ENCODE data around the gene VAMP5. TPM values are rescaled to one million over a fixed set of nuclear protein-coding genes. Genes with fewer than 3 reads are reported as not detected.
A peak's percentile ranks its signal among the peaks of the same experiment; 100 is the strongest.
"Not testable (repeated sequence)": the region's sequence is repeated elsewhere in the genome, so short reads cannot be mapped to it uniquely, and the experiment has no call there.

Gene VAMP5
- 31.7 and 40.0 TPM in 2 replicates for total RNA-seq

GRCh38 chr2:85584354-85584856, at the start of gene VAMP5:
TSS of gene VAMP5 (plus strand) at chr2:85584431. CDS start at chr2:85584491, 60 bp downstream.
- Mint-ChIP-seq H3K36me3 (ENCODE audit: low read depth) (peaks cover 18% of the 10 kb centered on the region), H3K4me3 (peak within 1 kb of the TSS; percentile 88), H3K4me1 (ENCODE audit: low read depth) (peaks cover 50% of the 10 kb centered on the region), H3K27me3 (ENCODE audit: insufficient read depth) (no peaks in the 10 kb centered on the region), H3K27ac (peak within 1 kb of the TSS; percentile 94), H3K9me3 (no peaks in the 10 kb centered on the region)
- intact Hi-C loops (cut with micrococcal nuclease) = loop anchor here (1.0 to 2.0 kb wide), 3 partner anchors 18 to 166 kb away; partner anchors contain the start of genes MAT2A, SH2D6 and TMEM150A
- DNase-seq (ENCODE audit: low spot score) = no peak

- Mint-ChIP-seq H3K4me1 (ENCODE audit: low read depth) (peaks cover 21% of the 10 kb centered on the region), H3K36me3 (ENCODE audit: low read depth) (peaks cover 6% of the 10 kb centered on the region), H3K27me3 (ENCODE audit: insufficient read depth) (peaks cover 3% of the 10 kb centered on the region), H3K9me3 (no peaks in the 10 kb centered on the region), H3K4me3 (no peak overlapping the region), H3K27ac (no peak overlapping the region)
- DNase-seq (ENCODE audit: low spot score) = no peak
- intact Hi-C loops (cut with micrococcal nuclease) = loop anchor here (5.0 kb wide), 1 partner anchor 572 kb away; the partner anchor contains the start of genes POLR1A and PTCD3
Measured at GRCh38 chr2:85534881-85535280, 49.4 kb upstream of the VAMP5 start.

- Mint-ChIP-seq H3K36me3 (ENCODE audit: low read depth) (peaks cover 22% of the 10 kb centered on the region), H3K4me1 (ENCODE audit: low read depth) (peaks cover 35% of the 10 kb centered on the region), H3K4me3 (no peak overlapping the region), H3K9me3 (no peaks in the 10 kb centered on the region), H3K27me3 (ENCODE audit: insufficient read depth) (no peaks in the 10 kb centered on the region), H3K27ac (no peak overlapping the region)
- DNase-seq (ENCODE audit: low spot score) = no peak
- intact Hi-C loops (cut with micrococcal nuclease) = loop anchor here (5.0 kb wide), 1 partner anchor 571 kb away; the partner anchor contains the start of genes POLR1A and PTCD3
Measured at GRCh38 chr2:85536479-85536878, 47.8 kb upstream of the VAMP5 start.

- intact Hi-C loops (cut with micrococcal nuclease) = loop anchor here (1.0 to 5.0 kb wide), 5 partner anchors 47 to 569 kb away; partner anchors contain the start of genes ELMOD3, POLR1A, PTCD3 and RETSAT
- H3K4me3 Mint-ChIP-seq = peak overlapping the region; percentile 99
Measured at GRCh38 chr2:85537600-85538506, 46.4 kb upstream of the VAMP5 start.

GRCh38 chr2:85538507-85539360, 45.5 kb upstream of the VAMP5 start, which contains the start of gene MAT2A:
TSS of gene MAT2A (plus strand) at chr2:85539168. CDS start at chr2:85539288, 120 bp downstream.
- peak; percentile 88 for DNase-seq (ENCODE audit: low spot score)
- peaks cover 56% of the 10 kb centered on the region for H3K4me1 Mint-ChIP-seq (ENCODE audit: low read depth)
- intact Hi-C loops (cut with micrococcal nuclease) = loop anchor here (1.0 to 5.0 kb wide), 10 partner anchors 14 to 569 kb away; partner anchors contain the start of genes ELMOD3, GGCX, POLR1A and PTCD3
- H3K27me3 Mint-ChIP-seq (ENCODE audit: insufficient read depth) = no peaks in the 10 kb centered on the region
- peaks cover 45% of the 10 kb centered on the region for H3K36me3 Mint-ChIP-seq (ENCODE audit: low read depth)
- H3K27ac Mint-ChIP-seq = peak within 1 kb of the TSS; percentile 97
- H3K9me3 Mint-ChIP-seq = no peaks in the 10 kb centered on the region
- peak within 1 kb of the TSS; percentile 99 for H3K4me3 Mint-ChIP-seq

More at GRCh38 chr2:85537600-85538506, 46.4 kb upstream of the VAMP5 start:
- no peaks in the 10 kb centered on the region for H3K9me3 Mint-ChIP-seq
- DNase-seq (ENCODE audit: low spot score) = peak; percentile 8
- H3K4me1 Mint-ChIP-seq (ENCODE audit: low read depth) = peaks cover 49% of the 10 kb centered on the region
- H3K27me3 Mint-ChIP-seq (ENCODE audit: insufficient read depth) = no peaks in the 10 kb centered on the region
- peak overlapping the region; percentile 97 for H3K27ac Mint-ChIP-seq
- peaks cover 36% of the 10 kb centered on the region for H3K36me3 Mint-ChIP-seq (ENCODE audit: low read depth)

DNA sequence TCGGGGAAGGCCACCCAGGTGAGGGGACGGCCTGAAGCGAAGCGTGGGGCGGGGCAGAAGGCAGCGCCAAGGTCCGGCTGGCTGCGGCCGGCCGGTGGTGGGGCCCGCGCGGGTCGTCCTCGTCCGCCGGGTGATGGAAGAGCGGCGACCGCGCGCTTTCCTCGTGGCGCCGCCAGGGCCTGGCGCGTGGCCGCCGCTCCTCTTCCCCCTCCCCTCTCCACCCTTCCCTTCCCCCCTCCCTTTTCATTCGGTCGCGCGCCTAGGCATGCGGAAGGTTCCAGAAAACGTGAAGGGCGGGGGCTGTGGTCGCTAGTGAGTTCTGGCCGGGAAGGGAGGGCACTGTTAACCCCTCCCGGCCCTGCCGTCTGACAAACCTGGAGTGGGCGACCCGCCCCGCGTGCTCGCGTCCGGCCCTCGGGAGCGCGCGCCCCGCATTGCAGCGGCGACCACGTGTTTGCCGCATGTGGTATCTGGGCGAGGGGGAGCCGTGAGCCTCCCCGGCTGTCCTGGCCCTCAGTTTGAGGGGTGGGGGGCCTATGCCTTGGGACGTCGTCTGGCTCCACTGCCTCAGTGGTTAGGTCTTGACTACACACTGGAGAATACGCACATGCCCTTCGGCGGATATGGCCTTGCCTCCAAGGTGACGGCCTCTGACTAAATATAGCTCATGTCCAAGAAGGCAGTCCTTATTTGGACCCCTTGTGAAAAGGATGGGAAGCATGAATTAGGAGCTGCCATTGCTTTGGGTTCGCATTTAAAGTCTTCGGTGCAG, 44.7 kb upstream of the VAMP5 start:
- Mint-ChIP-seq H3K4me3 (peak overlapping the region; percentile 99), H3K27ac (peak overlapping the region; percentile 97), H3K27me3 (ENCODE audit: insufficient read depth) (no peaks in the 10 kb centered on the region), H3K4me1 (ENCODE audit: low read depth) (peaks cover 63% of the 10 kb centered on the region), H3K36me3 (ENCODE audit: low read depth) (peaks cover 52% of the 10 kb centered on the region), H3K9me3 (no peaks in the 10 kb centered on the region)
- intact Hi-C loops (cut with micrococcal nuclease) = loop anchor here (1.0 to 5.0 kb wide), 9 partner anchors 13 to 568 kb away; partner anchors contain the start of genes GGCX, POLR1A, PTCD3 and TMEM150A
- DNase-seq (ENCODE audit: low spot score) = peak; percentile 68

- Mint-ChIP-seq H3K9me3 (no peaks in the 10 kb centered on the region), H3K4me3 (peak overlapping the region; percentile 99), H3K4me1 (ENCODE audit: low read depth) (peaks cover 63% of the 10 kb centered on the region), H3K27me3 (ENCODE audit: insufficient read depth) (no peaks in the 10 kb centered on the region), H3K36me3 (ENCODE audit: low read depth) (peaks cover 58% of the 10 kb centered on the region), H3K27ac (peak overlapping the region; percentile 89)
- intact Hi-C loops (cut with micrococcal nuclease) = no loop called here
- no peak for DNase-seq (ENCODE audit: low spot score)
Measured at GRCh38 chr2:85540133-85540648, 44.0 kb upstream of the VAMP5 start.

DNA sequence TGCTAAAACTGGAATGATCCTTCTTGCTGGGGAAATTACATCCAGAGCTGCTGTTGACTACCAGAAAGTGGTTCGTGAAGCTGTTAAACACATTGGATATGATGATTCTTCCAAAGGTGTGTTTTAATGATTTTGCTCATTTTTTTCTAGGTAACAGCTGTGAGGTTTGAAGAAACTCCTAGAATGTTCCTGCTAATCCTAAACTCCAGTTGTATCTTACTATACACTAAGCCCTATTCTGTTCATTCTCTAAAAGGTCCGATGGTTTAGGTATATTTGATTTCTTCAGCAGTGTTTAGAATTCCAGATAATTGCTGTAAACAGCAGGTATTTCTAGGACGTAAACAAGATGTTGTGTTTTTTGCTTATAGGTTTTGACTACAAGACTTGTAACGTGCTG, 43.0 kb upstream of the VAMP5 start:
- Mint-ChIP-seq H3K36me3 (ENCODE audit: low read depth) (peaks cover 63% of the 10 kb centered on the region), H3K9me3 (no peaks in the 10 kb centered on the region), H3K27ac (no peak overlapping the region), H3K4me3 (peak overlapping the region; percentile 99), H3K27me3 (ENCODE audit: insufficient read depth) (no peaks in the 10 kb centered on the region), H3K4me1 (ENCODE audit: low read depth) (peaks cover 62% of the 10 kb centered on the region)
- no peak for DNase-seq (ENCODE audit: low spot score)
- intact Hi-C loops (cut with micrococcal nuclease) = no loop called here

DNA sequence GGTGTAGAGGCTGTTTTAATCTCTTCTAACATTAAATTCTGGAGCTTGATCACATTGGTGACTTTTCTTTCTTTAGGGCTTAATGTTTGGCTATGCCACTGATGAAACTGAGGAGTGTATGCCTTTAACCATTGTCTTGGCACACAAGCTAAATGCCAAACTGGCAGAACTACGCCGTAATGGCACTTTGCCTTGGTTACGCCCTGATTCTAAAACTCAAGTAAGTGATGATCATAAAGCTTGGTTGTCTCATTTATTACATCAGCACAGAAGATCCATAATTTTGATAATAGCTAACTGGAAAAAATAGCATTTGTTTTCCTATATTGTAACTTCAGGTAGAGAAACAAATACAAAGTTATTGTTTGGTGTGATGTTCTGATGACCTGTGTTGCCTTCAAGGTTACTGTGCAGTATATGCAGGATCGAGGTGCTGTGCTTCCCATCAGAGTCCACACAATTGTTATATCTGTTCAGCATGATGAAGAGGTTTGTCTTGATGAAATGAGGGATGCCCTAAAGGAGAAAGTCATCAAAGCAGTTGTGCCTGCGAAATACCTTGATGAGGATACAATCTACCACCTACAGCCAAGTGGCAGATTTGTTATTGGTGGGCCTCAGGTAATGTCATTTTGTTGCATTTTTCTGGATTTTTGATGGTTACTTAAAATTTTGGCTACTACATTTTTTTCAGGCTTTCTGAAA, 42.3 kb upstream of the VAMP5 start:
- H3K36me3 Mint-ChIP-seq (ENCODE audit: low read depth) = peaks cover 66% of the 10 kb centered on the region
- no peaks in the 10 kb centered on the region for H3K9me3 Mint-ChIP-seq
- intact Hi-C loops (cut with micrococcal nuclease) = no loop called here
- H3K4me3 Mint-ChIP-seq = peak overlapping the region; percentile 99
- peak overlapping the region; percentile 4 for H3K27ac Mint-ChIP-seq
- H3K27me3 Mint-ChIP-seq (ENCODE audit: insufficient read depth) = no peaks in the 10 kb centered on the region
- peaks cover 56% of the 10 kb centered on the region for H3K4me1 Mint-ChIP-seq (ENCODE audit: low read depth)
- no peak for DNase-seq (ENCODE audit: low spot score)

GRCh38 chr2:85542777-85543176, 41.5 kb upstream of the VAMP5 start:
- intact Hi-C loops (cut with micrococcal nuclease) = no loop called here
- DNase-seq (ENCODE audit: low spot score) = no peak
- Mint-ChIP-seq H3K27ac (peak overlapping the region; percentile 4), H3K4me3 (peak overlapping the region; percentile 99), H3K9me3 (no peaks in the 10 kb centered on the region), H3K4me1 (ENCODE audit: low read depth) (peaks cover 47% of the 10 kb centered on the region), H3K36me3 (ENCODE audit: low read depth) (peaks cover 68% of the 10 kb centered on the region), H3K27me3 (ENCODE audit: insufficient read depth) (no peaks in the 10 kb centered on the region)

- H3K4me1 Mint-ChIP-seq (ENCODE audit: low read depth) = peaks cover 43% of the 10 kb centered on the region
- peaks cover 73% of the 10 kb centered on the region for H3K36me3 Mint-ChIP-seq (ENCODE audit: low read depth)
- DNase-seq (ENCODE audit: low spot score); H3K9me3 Mint-ChIP-seq; intact Hi-C loops (cut with micrococcal nuclease); H3K27me3 Mint-ChIP-seq (ENCODE audit: insufficient read depth): not testable (repeated sequence)
- H3K4me3 Mint-ChIP-seq = peak overlapping the region; percentile 33
- H3K27ac Mint-ChIP-seq = peak overlapping the region; percentile 8
Measured at GRCh38 chr2:85544254-85544691, 40.0 kb upstream of the VAMP5 start.

Measured in activated T-helper 1 cell treated with anti-CD3 and anti-CD28 coated beads, Interleukin-12 subunit alpha, Interleukin-12 subunit beta, Interleukin-2, Interleukin-4 antibody, amounts not matched to agents 30 ng/mL and 10 ng/mL and 1 ng/mL, durations not matched to agents 14 hours and 24 hours and 36 hours (primary cell).